Right renal cortex interstitium (tissue), 3 donors: ENCODE results near the gene MED22. TPM values are rescaled to one million over a fixed set of nuclear protein-coding genes. Genes with fewer than 3 reads are reported as not detected.
"Not testable (repeated sequence)": the region's sequence is repeated elsewhere in the genome, so short reads cannot be mapped to it uniquely, and the experiment has no call there.

ENCODE experiments used
- DNase-seq, 3 donors: peaks; one replicate each; pipeline ENCODE4 v3.0.0-alpha.2; 2013; ENCODE audit warnings: low read depth in 3 of 3, low spot score in 2 of 3
- polyA plus RNA-seq, 3 donors: library from polyadenylated mRNA; unstranded; fragments of 120-200 nt; gene quantifications; one replicate each; pipeline ENCODE4 v1.2.1, GENCODE V29; 2013; ENCODE audit not compliant: insufficient read length in 3 of 3

Gene MED22
- polyA plus RNA-seq, 3 donors, result 23.3 to 25.0 (median 24.5) TPM

DNA sequence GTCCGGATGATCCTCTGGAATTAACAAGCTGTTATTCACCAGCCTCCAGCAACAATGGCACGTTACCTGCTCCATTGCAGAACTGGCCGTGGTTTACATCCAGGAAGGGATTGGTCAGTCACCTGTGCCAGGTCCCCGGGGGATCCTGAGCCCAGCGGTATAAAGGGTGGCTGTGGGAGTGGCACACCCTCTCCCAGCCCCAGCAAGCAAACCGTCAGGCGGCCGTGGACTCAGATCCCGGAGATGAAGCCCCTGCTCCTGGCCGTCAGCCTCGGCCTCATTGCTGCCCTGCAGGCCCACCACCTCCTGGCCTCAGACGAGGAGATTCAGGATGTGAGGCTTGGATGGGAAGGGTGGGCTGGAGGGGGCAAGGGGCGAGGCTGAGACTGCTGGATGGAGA lies 30.4 kb downstream of the MED22 start:
- not testable (repeated sequence) for DNase-seq

DNA sequence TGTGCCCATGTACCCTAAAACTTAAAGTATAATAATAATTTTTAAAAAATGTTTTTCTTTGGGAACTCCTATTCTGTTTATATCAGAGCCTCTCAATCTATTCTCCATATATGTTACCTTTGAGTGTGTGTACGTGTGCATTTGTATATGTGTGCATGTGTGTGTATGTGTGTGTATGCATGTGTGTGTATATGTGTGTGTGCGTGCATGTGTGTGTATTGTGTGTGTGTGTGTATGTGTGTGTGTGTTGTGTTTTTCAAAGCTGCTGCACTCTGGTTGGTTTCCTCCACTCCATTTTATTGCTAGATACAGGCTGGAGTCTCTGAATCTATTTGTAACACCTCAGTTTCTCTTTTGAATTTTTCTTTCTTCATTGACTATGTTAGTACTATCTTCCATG lies 31.9 kb downstream of the MED22 start:
- DNase-seq, result no peak

DNA sequence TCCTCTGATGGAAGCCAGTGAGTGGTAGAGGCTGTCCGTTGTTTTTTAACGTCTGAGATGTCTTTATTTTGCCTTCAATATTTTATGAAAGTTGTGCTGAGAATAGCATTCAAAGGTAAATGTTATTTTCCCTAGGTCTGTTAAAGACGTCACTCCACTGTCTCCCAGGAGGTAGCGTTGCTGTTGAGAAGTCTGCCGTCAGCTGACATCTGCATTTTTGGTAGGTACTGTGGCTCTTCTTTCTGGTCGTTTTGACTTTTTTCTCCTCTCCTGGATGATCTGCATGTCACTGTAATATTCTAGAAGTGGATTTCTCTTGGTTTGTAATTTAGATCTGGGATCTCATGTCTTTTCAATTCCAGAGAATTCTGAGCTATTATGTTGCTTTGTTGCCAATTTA lies 38.3 kb downstream of the MED22 start:
- no peak for DNase-seq

DNA sequence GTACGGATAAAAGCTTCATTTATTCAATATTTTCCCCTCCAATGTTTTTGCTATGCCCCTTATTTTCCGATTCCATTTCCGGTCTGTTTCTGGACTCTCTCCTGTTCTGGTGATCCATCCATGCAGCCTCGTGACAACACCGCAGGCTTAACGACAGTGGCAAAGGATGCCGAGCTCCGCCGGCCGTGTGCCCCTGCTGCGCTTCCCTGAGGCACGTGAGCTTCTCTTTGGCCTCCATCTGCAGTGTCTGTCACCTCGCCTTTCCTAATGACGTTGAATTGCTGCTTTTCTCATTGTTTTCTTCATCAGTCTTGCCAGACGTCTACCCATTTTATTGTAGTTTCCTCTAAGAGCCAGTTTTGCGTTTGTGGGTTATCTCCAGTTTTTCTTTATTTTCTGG lies 40.6 kb downstream of the MED22 start:
- no peak for DNase-seq

DNA sequence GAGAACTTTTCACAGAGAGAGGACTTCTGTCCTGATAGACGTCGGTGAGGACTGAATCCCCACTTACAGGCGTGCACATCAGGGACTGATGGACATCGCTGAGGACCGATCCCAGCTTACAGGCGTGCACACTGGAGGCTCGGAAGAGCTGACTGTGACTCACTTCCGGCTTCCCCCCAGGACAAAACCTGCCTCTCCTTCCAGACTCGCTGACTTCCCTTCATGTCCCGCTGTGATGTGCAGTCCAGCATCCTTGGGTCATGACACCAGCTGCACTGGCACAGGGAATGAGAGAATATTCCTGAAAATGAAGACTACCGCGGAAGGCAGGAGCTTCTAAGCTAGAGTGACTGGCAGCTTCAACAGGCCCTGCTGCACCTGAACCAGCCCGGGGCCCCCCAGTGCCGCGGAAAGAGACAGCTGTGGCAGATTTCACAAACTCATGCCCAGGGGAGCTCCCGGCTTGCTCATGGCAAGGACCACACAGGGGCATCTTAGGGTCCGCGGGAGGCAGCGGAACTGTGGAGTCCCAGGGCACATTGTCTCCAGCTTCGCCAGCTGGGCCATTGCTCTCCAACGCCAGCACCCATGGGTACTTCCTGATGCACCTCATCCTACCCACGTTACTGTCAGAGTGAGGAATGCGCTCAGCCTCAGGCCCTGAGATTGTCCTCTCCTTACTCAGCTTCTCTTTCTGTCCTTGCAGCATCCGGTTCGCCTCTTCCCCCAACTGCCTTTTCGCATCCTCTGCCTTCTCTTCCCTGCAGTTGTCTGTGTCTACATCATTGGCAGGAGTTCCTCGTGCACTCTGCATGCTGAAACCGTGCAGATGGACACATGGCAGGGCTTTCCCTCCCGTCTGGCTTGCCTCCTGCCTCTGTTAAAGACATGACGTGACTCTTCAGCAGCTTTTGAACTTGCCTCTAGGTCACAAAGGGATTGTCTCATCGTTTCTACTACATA lies 41.4 kb downstream of the MED22 start:
- DNase-seq, result no peak

DNA sequence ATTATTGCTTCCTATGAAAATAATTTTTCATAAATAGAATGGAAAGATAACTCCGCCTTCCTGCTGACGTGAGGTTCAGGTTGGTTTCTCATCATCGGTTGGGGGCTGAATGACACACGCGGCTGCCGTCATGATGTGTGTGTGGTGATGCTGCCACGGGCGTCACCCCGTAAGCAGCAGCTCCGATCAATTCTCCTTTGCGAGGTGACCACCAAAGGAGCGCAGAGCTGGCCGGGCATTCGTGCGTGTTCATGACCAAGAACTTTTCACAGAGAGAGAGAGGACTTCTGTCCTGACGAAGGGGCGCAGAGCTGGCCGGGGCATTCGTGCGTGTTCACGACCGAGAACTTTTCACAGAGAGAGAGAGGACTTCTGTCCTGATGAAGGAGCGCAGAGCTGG lies 42.2 kb downstream of the MED22 start:
- DNase-seq, result no peak

DNA sequence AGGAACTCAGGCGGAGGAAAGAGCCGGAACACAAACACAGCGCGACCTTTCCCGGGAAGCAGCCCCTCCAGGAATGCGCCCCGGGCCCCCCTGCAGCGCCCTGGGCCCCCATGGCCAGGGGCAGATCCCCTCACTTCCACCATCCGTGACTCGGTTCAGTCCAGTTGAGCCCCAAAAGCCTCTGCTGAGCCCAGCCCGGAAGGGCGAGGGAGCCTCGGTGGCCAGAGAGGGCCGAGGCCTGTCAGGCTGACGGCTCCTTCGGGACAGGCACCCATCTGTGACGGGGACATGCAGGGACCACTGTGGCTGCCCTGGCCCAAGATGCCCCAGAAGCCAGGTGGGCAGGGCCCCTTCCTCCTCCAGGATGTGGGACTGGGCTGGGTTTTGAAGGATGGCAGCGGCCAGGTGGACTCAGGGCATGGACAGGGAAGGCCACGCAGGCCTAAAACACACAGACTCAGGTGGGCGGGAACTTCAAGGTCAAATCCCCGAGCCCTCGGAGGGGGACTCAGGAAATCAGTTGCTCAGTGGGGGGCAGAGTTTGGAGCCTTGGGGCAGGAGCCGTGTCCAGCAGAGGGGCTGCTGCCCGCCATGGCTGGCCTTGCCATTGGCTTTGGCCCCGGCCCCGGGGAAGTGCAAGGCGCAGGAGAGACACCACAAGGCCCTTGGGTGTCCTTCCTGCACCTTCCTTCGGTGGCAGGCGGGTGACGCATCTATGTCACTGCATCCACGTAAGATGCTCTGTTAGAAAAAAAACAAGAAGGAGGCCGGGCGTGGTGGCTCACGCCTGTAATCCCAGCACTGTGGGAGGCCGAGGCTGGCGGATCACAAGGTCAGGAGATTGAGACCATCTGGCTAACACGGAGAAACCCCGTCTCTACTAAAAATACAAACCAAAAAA lies 43.2 kb downstream of the MED22 start:
- DNase-seq, result no peak

DNA sequence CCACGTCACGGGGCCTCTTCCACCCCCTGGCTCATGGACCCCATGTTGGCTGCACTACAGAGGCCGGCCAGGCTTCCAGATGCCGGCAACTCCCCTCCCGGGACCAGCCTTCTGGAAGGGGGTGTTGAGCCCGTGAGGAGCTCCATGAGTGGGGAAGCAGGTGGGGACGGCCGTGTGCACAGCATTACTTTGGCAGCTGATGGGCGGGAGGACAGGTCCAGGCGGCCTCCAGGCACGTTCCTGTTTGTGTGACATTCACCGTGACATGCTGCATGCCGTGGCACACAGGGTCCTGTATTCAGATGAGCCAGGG lies 43.8 kb downstream of the MED22 start:
- no peak for DNase-seq

DNA sequence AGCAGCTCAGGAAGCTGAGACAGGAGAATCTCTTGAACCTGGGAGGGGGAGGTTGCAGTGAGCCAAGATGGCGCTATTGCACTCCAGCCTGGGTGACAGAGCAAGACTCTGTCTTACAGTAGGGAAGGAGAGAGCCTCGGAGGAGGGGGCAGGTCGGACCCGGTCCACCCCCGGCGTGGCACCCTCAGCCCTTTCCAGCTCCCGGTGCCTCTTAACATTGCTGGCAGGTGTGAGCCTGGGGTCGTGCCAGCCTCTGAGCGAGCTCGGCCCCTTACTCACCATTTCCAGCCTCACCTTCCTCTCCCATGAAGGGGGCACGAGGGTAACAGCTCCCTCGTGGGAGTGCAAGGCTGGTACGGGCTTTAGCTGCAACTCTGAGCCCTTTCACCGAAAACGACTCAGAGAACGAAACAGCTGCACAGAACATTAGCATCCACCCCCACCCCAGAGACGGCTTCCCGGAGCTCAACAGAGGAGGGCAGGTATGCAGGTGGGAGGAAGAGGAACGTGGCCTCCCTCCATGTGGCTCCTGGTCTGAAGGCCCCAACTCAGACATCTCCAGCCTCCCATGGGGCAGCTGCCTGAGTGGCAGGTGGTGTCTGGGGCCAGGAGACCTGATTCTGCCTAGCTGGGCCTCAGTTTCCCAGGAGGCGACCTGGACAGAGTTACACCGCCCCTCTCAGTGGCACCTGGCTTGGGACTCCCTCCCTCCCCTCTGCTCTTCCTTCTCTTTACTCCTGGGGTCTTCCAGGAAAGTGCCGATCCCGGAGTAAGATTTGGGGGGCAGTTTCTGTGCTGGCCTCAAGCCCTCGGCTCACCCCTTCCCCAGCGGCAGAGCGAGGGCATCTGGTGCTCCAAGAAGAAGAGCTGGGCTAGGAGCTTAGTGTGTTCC lies 44.4 kb downstream of the MED22 start:
- DNase-seq, result no peak

DNA sequence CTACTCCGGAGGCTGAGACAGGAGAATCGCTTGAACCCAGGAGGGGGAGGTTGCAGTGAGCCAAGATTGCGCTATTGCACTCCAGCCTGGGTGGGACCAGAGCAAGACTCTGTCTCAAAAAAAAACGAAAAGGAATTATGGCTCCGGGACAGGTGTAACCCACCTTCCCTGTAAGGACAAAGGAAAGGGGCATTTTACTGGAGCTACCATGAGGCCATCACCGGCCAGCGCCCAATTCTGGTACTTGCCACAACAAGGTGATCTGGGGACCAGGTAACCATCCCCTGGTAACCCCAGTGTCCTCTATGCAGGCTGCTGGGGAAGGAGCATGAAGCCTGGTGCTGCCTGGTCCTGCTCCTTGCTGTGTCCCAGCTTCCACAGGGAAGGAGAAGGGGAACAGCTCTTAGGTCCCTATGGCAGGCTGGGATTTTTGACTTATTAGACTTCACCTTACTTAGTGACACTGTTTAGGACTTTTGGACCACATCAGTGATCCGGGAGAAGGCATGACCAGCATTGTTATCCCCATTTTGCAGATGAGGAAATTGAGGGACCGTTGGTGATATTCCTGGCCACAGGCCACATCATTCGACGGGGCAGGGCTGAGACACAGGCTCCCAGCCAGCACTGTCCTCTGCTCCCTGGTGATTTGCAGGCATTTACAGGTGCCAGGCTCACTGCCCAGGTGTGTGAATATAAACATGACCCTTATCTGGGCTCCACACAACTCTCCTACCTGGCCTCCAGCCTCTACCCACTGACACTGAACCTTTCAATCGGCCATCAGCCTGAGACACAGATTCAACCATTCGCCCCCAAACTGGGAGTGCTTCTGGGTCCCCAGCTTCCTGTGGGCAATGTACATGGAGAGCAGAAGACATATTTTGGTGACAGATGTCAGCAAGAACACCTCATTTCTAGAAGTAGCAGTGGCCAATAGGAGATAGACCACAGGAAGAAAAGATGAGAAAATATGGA lies 46.4 kb downstream of the MED22 start:
- DNase-seq, result no peak

DNA sequence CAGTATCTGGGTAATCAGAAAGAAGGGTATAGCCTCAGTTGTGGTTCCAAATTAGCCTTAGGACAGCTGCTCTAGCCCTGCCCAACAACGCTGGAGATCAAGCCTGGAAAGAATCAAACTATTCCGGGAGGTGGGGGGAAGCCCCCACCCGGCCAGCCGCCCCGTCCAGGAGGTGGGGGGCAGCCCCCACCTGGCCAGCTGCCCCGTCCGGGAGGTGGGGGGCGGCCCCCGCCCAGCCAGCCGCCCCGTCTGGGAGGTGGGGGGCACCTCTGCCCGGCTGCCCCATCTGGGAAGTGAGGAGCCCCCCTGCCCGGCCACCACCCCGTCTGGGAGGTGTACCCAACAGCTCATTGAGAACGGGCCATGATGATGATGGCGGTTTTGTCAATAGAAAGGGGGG lies 47.9 kb downstream of the MED22 start:
- DNase-seq, result not testable (repeated sequence)

DNA sequence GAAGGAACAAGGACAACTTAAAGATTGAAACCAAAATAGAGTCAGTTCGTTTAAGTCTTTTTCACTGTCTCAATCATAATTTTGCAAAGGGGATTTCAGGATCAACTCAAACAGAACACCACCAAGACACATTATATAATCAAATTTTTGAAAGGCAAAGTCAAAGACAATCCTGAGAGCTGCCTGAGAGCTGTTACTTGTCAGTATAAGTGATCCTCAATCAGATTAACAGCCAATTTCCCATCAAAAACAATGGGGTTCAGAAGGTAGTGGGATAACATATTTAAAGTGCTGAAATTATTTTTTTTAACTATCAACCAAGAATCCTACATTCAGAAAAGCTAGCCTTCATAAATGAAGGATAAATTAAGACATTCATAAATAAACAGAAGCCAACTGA lies 53.7 kb downstream of the MED22 start:
- DNase-seq, result no peak

DNA sequence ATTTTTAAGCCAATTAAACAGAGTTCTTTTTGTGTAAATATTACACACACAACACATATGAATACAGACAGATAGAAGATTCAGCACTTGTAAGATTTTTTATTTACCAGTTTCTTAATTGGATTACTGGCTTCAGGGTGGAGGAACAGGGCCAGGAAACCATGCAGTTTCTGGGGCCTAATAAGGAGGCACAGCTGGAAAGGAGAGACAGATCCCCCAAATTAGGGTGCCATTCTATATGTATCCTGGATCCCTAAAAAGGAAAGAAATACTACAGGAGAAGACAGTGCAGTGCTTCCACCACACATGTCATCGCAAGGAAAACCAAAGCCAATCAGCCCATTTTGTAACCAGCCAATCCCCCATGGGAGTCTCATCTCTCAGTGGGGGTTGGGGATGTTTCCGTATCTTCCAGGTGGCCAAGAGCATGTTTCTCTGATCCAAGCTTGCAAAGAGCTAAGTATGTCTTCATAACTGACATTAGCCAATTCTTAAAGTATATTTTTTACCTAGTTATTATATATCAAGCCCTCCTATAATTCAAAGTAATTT lies 57.1 kb downstream of the MED22 start:
- DNase-seq, result no peak

Other genes starting within 250 kb of the MED22 start
- gene RALGDS, start 226.9 kb downstream of the MED22 start, polyA plus RNA-seq, result 10 to 100 TPM; 32.3 to 32.7 (median 32.5) TPM
- gene GBGT1, start 184.2 kb downstream of the MED22 start, polyA plus RNA-seq, result 1 to 10 TPM; 1.3 to 1.6 (median 1.6) TPM
- gene OBP2B, start 138.9 kb downstream of the MED22 start, polyA plus RNA-seq, result under 1 TPM in 1 of 3 donors, not detected in 2; 0.64 TPM
- 10 to 100 TPM in 2 of 3 donors, 1 to 10 TPM in 1; 6.8 to 19.5 (median 18.7) TPM for gene ABO, start 72.9 kb downstream of the MED22 start, polyA plus RNA-seq
- 10 to 100 TPM; 23.4 to 27.3 (median 27.2) TPM for gene SURF6, start 11.9 kb downstream of the MED22 start, polyA plus RNA-seq
- gene RPL7A, start 87 bp upstream of the MED22 start, polyA plus RNA-seq, result 1,000 to 10,000 TPM; 2,744 to 2,837 (median 2,799) TPM
- gene SURF1, start 8.4 kb upstream of the MED22 start, polyA plus RNA-seq, result 10 to 100 TPM; 36.6 to 47.0 (median 42.2) TPM
- 10 to 100 TPM; 20.6 to 25.1 (median 23.0) TPM for gene SURF2, start 8.4 kb upstream of the MED22 start, polyA plus RNA-seq
- gene SURF4, start 27.9 kb upstream of the MED22 start, polyA plus RNA-seq, result 100 to 1,000 TPM; 160 to 175 (median 164) TPM
- gene STKLD1, start 28.2 kb upstream of the MED22 start, polyA plus RNA-seq, result 1 to 10 TPM; 2.2 to 3.6 (median 3.4) TPM
- gene REXO4, start 69.9 kb upstream of the MED22 start, polyA plus RNA-seq, result 10 to 100 TPM; 26.9 to 30.7 (median 29.7) TPM
- gene ADAMTS13, start 74.2 kb upstream of the MED22 start, polyA plus RNA-seq, result 1 to 10 TPM; 5.9 to 7.2 (median 6.3) TPM
- 10 to 100 TPM; 23.3 to 28.1 (median 27.3) TPM for gene CACFD1, start 111.8 kb upstream of the MED22 start, polyA plus RNA-seq
- gene SLC2A6, start 131.0 kb upstream of the MED22 start, polyA plus RNA-seq, result 1 to 10 TPM in 2 of 3 donors, under 1 TPM in 1; 0.82 to 1.4 (median 1.0) TPM
- not detected for gene MYMK, start 176.8 kb upstream of the MED22 start, polyA plus RNA-seq
- 1 to 10 TPM; 1.3 to 1.4 (median 1.3) TPM for gene ADAMTSL2, start 186.6 kb upstream of the MED22 start, polyA plus RNA-seq